A549 treated with AZD9567 at 1 μM for 4 hours (cell line): ENCODE data around the gene TEX12. TPM values are rescaled to one million over a fixed set of nuclear protein-coding genes. Genes with fewer than 3 reads are reported as not detected.

Experiments used
- total RNA-seq: library from RNA; stranded (reverse); fragments of 200-300 nt; extraction: Qiagen RNA extraction; gene quantifications from 5 replicates; pipeline ENCODE4 v1.2.3, GENCODE V29; 2022; ENCODE audit not compliant: insufficient read depth

Gene TEX12, protein sequence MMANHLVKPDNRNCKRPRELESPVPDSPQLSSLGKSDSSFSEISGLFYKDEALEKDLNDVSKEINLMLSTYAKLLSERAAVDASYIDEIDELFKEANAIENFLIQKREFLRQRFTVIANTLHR
- total RNA-seq = not detected in 5 replicates

GRCh38 chr11:112167145-112167544, at the start of gene TEX12:
TSS of gene TEX12 (plus strand) at chr11:112167372. CDS start at chr11:112169269, 1,897 bp downstream.

GRCh38 chr11:112163875-112164685, 3.1 kb upstream of the TEX12 start, which contains the start of gene IL18:
TSS of gene IL18 (minus strand) at chr11:112164094. CDS start at chr11:112155053, 9,041 bp downstream.

DNA sequence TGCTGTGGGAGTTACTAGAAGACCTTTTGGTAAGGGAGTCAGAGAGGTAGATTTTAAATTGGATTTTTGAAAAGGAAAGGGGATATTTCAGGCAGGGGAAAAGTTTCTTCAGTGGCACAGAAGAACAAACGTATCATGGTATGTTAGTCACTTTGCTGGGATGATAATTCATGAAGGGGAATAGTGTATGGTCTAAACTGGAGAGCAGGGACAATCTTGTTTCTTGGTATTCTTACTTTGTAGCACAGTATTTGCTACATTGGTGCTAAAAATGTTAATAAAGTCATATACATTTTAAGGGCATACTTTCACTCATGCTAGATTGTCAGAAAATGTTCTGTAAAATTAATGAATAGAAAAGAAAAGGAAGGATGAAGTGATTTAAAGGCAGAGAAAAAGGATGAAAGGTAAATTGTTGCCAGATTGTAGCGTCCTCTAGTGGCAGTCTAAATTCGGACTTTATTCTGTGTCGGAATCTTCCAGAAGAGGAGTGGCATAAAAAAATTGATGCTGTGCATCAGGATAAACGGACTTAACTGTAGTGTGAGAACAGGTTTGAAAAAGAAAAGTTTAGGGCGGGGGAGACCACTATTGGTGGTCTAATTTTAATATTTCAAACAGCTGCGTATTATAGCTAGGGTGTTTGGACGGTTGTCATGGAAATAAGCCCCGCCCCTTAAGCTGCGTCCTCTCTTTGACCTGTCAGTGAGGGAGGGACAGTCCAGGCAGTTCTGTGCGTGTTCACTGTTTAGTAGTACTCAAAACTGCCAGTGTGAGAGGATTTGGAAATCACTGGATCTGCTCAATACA, 7.8 kb downstream of the TEX12 start, which contains the start of gene BCO2:
BCO2 (plus strand) TSS at position 724 of the 810 bp plus-strand sequence. CDS start 90 bp downstream, outside the sequence.

Other genes with a start within 250 kb of the TEX12 start
- 0.07 to 0.21 TPM in 2 of 5 replicates, not detected in the others for gene C11orf52, start 248.5 kb upstream of the TEX12 start, total RNA-seq
- gene DIXDC1, start 230.0 kb upstream of the TEX12 start, total RNA-seq = 4.7 to 9.1 TPM (median 7.5 TPM) in 5 replicates
- 23.9 to 42.9 TPM (median 28.8 TPM) in 5 replicates for gene DLAT, start 142.0 kb upstream of the TEX12 start, total RNA-seq
- 0.65 to 6.6 TPM (median 1.2 TPM) in 5 replicates for gene PIH1D2, start 93.4 kb upstream of the TEX12 start, total RNA-seq
- gene NKAPD1, start 93.1 kb upstream of the TEX12 start, total RNA-seq = 11.7 to 14.1 TPM (median 12.7 TPM) in 5 replicates
- gene TIMM8B, start 80.6 kb upstream of the TEX12 start, total RNA-seq = 67.5 to 74.4 TPM (median 72.4 TPM) in 5 replicates
- 67.2 to 103 TPM (median 70.1 TPM) in 5 replicates for gene SDHD, start 80.5 kb upstream of the TEX12 start, total RNA-seq
- gene IL18, start 3.3 kb upstream of the TEX12 start, total RNA-seq = 85.4 to 94.2 TPM (median 92.6 TPM) in 5 replicates
- 0.57 to 1.4 TPM (median 0.99 TPM) in 4 of 5 replicates, not detected in the other for gene BCO2, start 8.1 kb downstream of the TEX12 start, total RNA-seq
- 27.3 to 30.2 TPM (median 28.5 TPM) in 5 replicates for gene PTS, start 59.1 kb downstream of the TEX12 start, total RNA-seq
- gene PLET1, start 93.5 kb downstream of the TEX12 start, total RNA-seq = not detected in 5 replicates